Vagina (tissue), 2 donors: ENCODE results near the gene SMG6. TPM values are rescaled to one million over a fixed set of nuclear protein-coding genes. Genes with fewer than 3 reads are reported as not detected.
A peak's percentile ranks its signal among the peaks of the same experiment; 100 is the strongest.

ENCODE experiments used
- DNase-seq, 2 donors: peaks; one replicate each; pipeline ENCODE4 v3.0.0-alpha.2; 2017; ENCODE audit errors: extremely low spot score in 2 of 2
- H3K27ac ChIP-seq: fragments of 200-600 bp; sonication (generic); one replicate; pipeline ENCODE4 v1.5.1; 2019
- H3K27me3 ChIP-seq: fragments of 200-600 bp; sonication (generic); one replicate; pipeline ENCODE4 v1.5.1; 2019
- H3K36me3 ChIP-seq, 2 donors: fragments of 200-600 bp; sonication (generic); one replicate each; pipeline ENCODE4 v1.5.1; 2017 to 2019
- H3K4me1 ChIP-seq: fragments of 200-600 bp; sonication (generic); one replicate; pipeline ENCODE4 v1.5.1; 2019
- H3K4me3 ChIP-seq, 2 donors: fragments of 200-600 bp; sonication (generic); 1 replicate in 1 of 2; 2 replicates in 1 of 2; pipeline ENCODE4 v1.5.1; 2016 to 2019
- H3K9me3 ChIP-seq: fragments of 200-600 bp; sonication (generic); one replicate; pipeline ENCODE4 v1.5.1; 2019
- POLR2A ChIP-seq, 2 donors: fragments of 450-650 bp; IDR thresholded peaks; one replicate each; pipeline ENCODE4 v1.6.1; 2017; ENCODE audit warnings: antibody characterized with exemption in 2 of 2, mild to moderate bottlenecking in 2 of 2, moderate library complexity in 2 of 2
- POLR2AphosphoS5 ChIP-seq, 2 donors: sonication (generic); formaldehyde crosslinking; IDR thresholded peaks; one replicate each; pipeline ENCODE4 v1.9.0; 2017; ENCODE audit warnings: antibody characterized with exemption in 2 of 2, mild to moderate bottlenecking in 2 of 2, low read depth in 1 of 2; ENCODE audit not compliant: insufficient read depth in 1 of 2
- intact Hi-C: fragments of 100-400 bp; cut with DNase I; formaldehyde crosslinking; loops from one replicate; pipeline ENCODE4 v1.15.1; 2023
- total RNA-seq: library from RNA; depleted of rRNA; stranded (reverse); fragments of >200 nt; gene quantifications from one replicate; pipeline ENCODE4 v1.2.3, GENCODE V29; 2016
- TF ChIP-seq, protein P1 (sequence below), 3 experiments: fragments of 450-650 bp in 2 of 3; fragments of 200-600 bp in 1 of 3; sonication (generic) in 1 of 3; IDR thresholded peaks; one replicate each; pipeline ENCODE4 v1.5.1; 2017 to 2019; ENCODE audit warnings: antibody characterized with exemption in 3 of 3, mild to moderate bottlenecking in 2 of 3, moderate library complexity in 2 of 3

The SMG6 gene
- total RNA-seq, 1 donor from 2014 or later: 46.2 TPM

GRCh38 chr17:2157081-2157480 lies 146.5 kb downstream of the SMG6 start:
- Histone ChIP-seq H3K27ac (peak overlapping the region; percentile 16), H3K4me3 (no peak overlapping the region), H3K9me3 (no peaks in the 10 kb centered on the region), H3K36me3 (peaks cover 0 to 5% of the 10 kb centered on the region in 2 donors), H3K4me1 (peaks cover 16% of the 10 kb centered on the region), H3K27me3 (no peaks in the 10 kb centered on the region)
- TF ChIP-seq, protein P1, sequence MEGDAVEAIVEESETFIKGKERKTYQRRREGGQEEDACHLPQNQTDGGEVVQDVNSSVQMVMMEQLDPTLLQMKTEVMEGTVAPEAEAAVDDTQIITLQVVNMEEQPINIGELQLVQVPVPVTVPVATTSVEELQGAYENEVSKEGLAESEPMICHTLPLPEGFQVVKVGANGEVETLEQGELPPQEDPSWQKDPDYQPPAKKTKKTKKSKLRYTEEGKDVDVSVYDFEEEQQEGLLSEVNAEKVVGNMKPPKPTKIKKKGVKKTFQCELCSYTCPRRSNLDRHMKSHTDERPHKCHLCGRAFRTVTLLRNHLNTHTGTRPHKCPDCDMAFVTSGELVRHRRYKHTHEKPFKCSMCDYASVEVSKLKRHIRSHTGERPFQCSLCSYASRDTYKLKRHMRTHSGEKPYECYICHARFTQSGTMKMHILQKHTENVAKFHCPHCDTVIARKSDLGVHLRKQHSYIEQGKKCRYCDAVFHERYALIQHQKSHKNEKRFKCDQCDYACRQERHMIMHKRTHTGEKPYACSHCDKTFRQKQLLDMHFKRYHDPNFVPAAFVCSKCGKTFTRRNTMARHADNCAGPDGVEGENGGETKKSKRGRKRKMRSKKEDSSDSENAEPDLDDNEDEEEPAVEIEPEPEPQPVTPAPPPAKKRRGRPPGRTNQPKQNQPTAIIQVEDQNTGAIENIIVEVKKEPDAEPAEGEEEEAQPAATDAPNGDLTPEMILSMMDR (IDR thresholded peaks at IDR 0.05): no peak
- TF ChIP-seq POLR2AphosphoS5 (IDR thresholded peaks at IDR 0.05; ENCODE audit: insufficient read depth in 1 of 2, low read depth in 1 of 2) (no peak), POLR2A (IDR thresholded peaks at IDR 0.05) (no peak)
- intact Hi-C loops: no loop called here
- no peak for DNase-seq

- no peak for TF ChIP-seq POLR2A (IDR thresholded peaks at IDR 0.05)
- no peak for TF ChIP-seq POLR2AphosphoS5 (IDR thresholded peaks at IDR 0.05; ENCODE audit: insufficient read depth in 1 of 2, low read depth in 1 of 2)
- TF ChIP-seq, protein P1 (IDR thresholded peaks at IDR 0.05): no peak
- H3K4me3 ChIP-seq: no peak overlapping the region
- no peak for DNase-seq
- no peaks in the 10 kb centered on the region for H3K27me3 ChIP-seq
- H3K36me3 ChIP-seq: peaks cover 0 to 5% of the 10 kb centered on the region in 2 donors
- peak overlapping the region; percentile 16 for H3K27ac ChIP-seq
- H3K4me1 ChIP-seq: peaks cover 16% of the 10 kb centered on the region
- intact Hi-C loops: no loop called here
- no peaks in the 10 kb centered on the region for H3K9me3 ChIP-seq
Measured at GRCh38 chr17:2156666-2157065, 146.9 kb downstream of the SMG6 start.

DNA sequence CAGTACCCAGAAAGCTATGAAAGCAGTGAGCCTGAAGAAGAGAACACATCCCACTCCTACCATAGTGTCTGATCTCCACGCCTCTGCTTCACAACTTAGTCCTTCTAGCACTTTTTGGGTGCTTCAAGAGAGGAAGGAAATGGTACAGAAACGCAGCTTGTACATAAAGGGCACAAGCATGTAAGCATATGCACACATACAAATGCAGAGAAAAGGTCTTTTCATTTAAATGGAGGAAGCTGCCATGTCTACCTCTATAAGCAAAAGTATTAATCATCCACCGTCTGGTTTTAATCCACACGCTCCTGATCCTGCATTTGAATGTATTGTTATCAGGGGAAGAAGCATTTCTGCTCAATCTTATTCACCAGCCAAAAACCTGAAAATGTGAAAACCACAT lies 148.0 kb downstream of the SMG6 start:
- DNase-seq: no peak
- Histone ChIP-seq H3K27ac (no peak overlapping the region), H3K27me3 (no peaks in the 10 kb centered on the region), H3K4me1 (peaks cover 16% of the 10 kb centered on the region), H3K4me3 (no peak overlapping the region), H3K36me3 (peaks cover 0 to 5% of the 10 kb centered on the region in 2 donors), H3K9me3 (no peaks in the 10 kb centered on the region)
- no peak for TF ChIP-seq POLR2A (IDR thresholded peaks at IDR 0.05)
- TF ChIP-seq, protein P1 (IDR thresholded peaks at IDR 0.05): no peak
- TF ChIP-seq POLR2AphosphoS5 (IDR thresholded peaks at IDR 0.05; ENCODE audit: insufficient read depth in 1 of 2, low read depth in 1 of 2): no peak
- intact Hi-C loops: no loop called here

DNA sequence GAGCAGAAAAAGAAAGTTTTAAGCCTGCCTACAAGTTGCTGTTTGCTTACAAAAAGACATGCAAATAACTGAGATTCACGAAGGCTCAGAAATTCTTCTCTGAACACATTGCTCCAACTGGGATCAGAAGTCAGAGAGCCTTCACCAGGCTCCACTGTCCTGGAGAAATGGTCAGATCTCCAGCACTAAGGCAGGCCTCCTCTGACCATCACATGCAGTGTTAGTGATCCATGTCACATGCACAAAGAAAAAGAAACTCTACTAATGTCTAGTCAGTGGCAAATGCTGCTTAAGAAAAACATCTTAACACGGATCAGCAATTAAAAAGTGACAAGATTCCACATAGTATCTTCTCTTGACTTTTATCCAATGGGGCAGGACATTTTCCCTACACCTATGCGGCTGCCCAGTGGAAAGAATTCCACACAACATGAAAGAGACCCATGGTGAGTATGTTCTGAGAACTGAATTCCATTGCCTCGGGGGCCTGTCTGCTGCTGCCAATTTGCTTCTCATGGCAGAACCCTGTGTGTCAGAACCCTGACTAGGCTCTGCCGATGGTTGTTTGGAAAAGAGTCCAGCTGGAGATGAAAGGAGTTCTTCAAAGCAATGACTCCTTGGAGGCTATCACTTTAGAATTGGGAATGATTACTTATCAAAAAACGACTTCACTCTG lies 152.1 kb downstream of the SMG6 start:
- intact Hi-C loops: no loop called here
- Histone ChIP-seq H3K9me3 (no peaks in the 10 kb centered on the region), H3K27ac (no peak overlapping the region), H3K4me1 (peaks cover 2% of the 10 kb centered on the region), H3K36me3 (peaks cover 0 to 5% of the 10 kb centered on the region in 2 donors), H3K4me3 (no peak overlapping the region), H3K27me3 (no peaks in the 10 kb centered on the region)
- no peak for TF ChIP-seq POLR2AphosphoS5 (IDR thresholded peaks at IDR 0.05; ENCODE audit: insufficient read depth in 1 of 2, low read depth in 1 of 2)
- DNase-seq: no peak

GRCh38 chr17:2150806-2151205 lies 152.8 kb downstream of the SMG6 start:
- Histone ChIP-seq H3K9me3 (no peaks in the 10 kb centered on the region), H3K36me3 (peaks cover 0 to 5% of the 10 kb centered on the region in 2 donors), H3K4me3 (no peak overlapping the region), H3K4me1 (no peaks in the 10 kb centered on the region), H3K27ac (no peak overlapping the region), H3K27me3 (no peaks in the 10 kb centered on the region)
- TF ChIP-seq POLR2AphosphoS5 (IDR thresholded peaks at IDR 0.05; ENCODE audit: insufficient read depth in 1 of 2, low read depth in 1 of 2): no peak
- intact Hi-C loops: no loop called here
- DNase-seq: no peak

GRCh38 chr17:2149934-2150333 lies 153.7 kb downstream of the SMG6 start:
- Histone ChIP-seq H3K9me3 (no peaks in the 10 kb centered on the region), H3K27ac (no peak overlapping the region), H3K4me3 (no peak overlapping the region), H3K36me3 (no peaks in the 10 kb centered on the region), H3K27me3 (no peaks in the 10 kb centered on the region), H3K4me1 (no peaks in the 10 kb centered on the region)
- DNase-seq: no peak
- intact Hi-C loops: no loop called here
- TF ChIP-seq POLR2A (IDR thresholded peaks at IDR 0.05) (no peak), POLR2AphosphoS5 (IDR thresholded peaks at IDR 0.05; ENCODE audit: insufficient read depth in 1 of 2, low read depth in 1 of 2) (no peak)
- TF ChIP-seq, protein P1 (IDR thresholded peaks at IDR 0.05): no peak
